Caco-2 (cell line): ENCODE results near the gene SMARCE1. TPM values are rescaled to one million over a fixed set of nuclear protein-coding genes. Genes with fewer than 3 reads are reported as not detected.

Source experiments
- BruUV-seq: library from RNA; stranded (reverse); fragments of 400-500 nt; replicated peaks from 2 replicates; lab custom pipeline; 2021; lab: Mats Ljungman, UMichigan
- CTCF ChIA-PET: fragments of 300-600 bp; sonication (Branson Sonifier 250); formaldehyde crosslinking; loops from one replicate; lab custom pipeline; 2022; ENCODE audit warnings: antibody characterized with exemption; lab: Charles Lee
- POLR2A ChIA-PET: fragments of 300-600 bp; sonication (Branson Sonifier 250); formaldehyde crosslinking; loops from one replicate; lab custom pipeline; 2022; ENCODE audit warnings: antibody characterized with exemption; lab: Charles Lee
- DNase-seq, 2 experiments: peaks; one replicate each; pipeline versions ENCODE4 v3.0.0 to v3.0.0-alpha.2; 2020 to 2022
- H3K27me3 ChIP-seq: replicated peaks from 2 replicates; pipeline ENCODE4 v1.6.0; 2011; ENCODE audit warnings: low read length; ENCODE audit not compliant: control insufficient read depth, insufficient read depth
- H3K36me3 ChIP-seq: 2 replicates; pipeline ENCODE4 v1.5.1; 2011; ENCODE audit warnings: low read length; ENCODE audit not compliant: control insufficient read depth, insufficient read depth
- H3K4me1 ChIP-seq: fragments of 250-450 bp; sonication (Bioruptor Pico); 2 replicates; pipeline ENCODE4 v1.5.1; 2020; ENCODE audit warnings: mild to moderate bottlenecking
- H3K4me3 ChIP-seq: 2 replicates; pipeline ENCODE4 v1.5.1; 2011; ENCODE audit warnings: low read depth, mild to moderate bottlenecking, control low read depth, low read length
- H3K9me3 ChIP-seq: fragments of 250-450 bp; sonication (Bioruptor Pico); 2 replicates; pipeline ENCODE4 v1.5.1; 2020; ENCODE audit warnings: mild to moderate bottlenecking, moderate library complexity
- H3K27ac Mint-ChIP-seq: one replicate; pipeline ENCODE4 v1.8.0; 2022; ENCODE audit warnings: mixed read lengths; ENCODE audit not compliant: unreplicated experiment
- H3K27me3 Mint-ChIP-seq: one replicate; pipeline ENCODE4 v1.8.0; 2022; ENCODE audit warnings: mixed read lengths; ENCODE audit not compliant: insufficient read depth, unreplicated experiment
- H3K36me3 Mint-ChIP-seq: one replicate; pipeline ENCODE4 v1.8.0; 2022; ENCODE audit warnings: mild to moderate bottlenecking, mixed read lengths; ENCODE audit not compliant: insufficient read depth, unreplicated experiment
- H3K4me1 Mint-ChIP-seq: one replicate; pipeline ENCODE4 v1.8.0; 2022; ENCODE audit warnings: low read depth, mixed read lengths; ENCODE audit not compliant: unreplicated experiment
- H3K4me3 Mint-ChIP-seq: one replicate; pipeline ENCODE4 v1.8.0; 2022; ENCODE audit warnings: mild to moderate bottlenecking, moderate library complexity, mixed read lengths; ENCODE audit not compliant: unreplicated experiment
- H3K9me3 Mint-ChIP-seq: one replicate; pipeline ENCODE4 v1.8.0; 2022; ENCODE audit warnings: mixed read lengths; ENCODE audit not compliant: unreplicated experiment
- CTCF ChIP-seq, 2 experiments: fragments of 200-600 bp in 1 of 2; IDR thresholded peaks; 1 replicate in 1 of 2; 2 replicates in 1 of 2; pipeline versions ENCODE4 v1.5.1 to v1.8.0; 2011 to 2022; ENCODE audit warnings: antibody characterized with exemption in 1 of 2, control low read depth in 1 of 2, inconsistent platforms in 1 of 2, low read depth in 1 of 2, low read length in 1 of 2, mild to moderate bottlenecking in 1 of 2, moderate library complexity in 1 of 2; ENCODE audit not compliant: insufficient read depth in 1 of 2, severe bottlenecking in 1 of 2, unreplicated experiment in 1 of 2
- intact Hi-C: fragments of 100-400 bp; cut with micrococcal nuclease; formaldehyde crosslinking; loops from one replicate; pipeline ENCODE4 v1.10.0; 2022; ENCODE audit not compliant: unreplicated experiment
- total RNA-seq: library from RNA; stranded (reverse); gene quantifications from 2 replicates; pipeline ENCODE4 v1.2.3, GENCODE V29; 2022

Gene SMARCE1
- total RNA-seq, 1 experiment from 2014 or later = 126 TPM

- no peak for TF ChIP-seq CTCF (IDR thresholded peaks at IDR 0.05; ENCODE audit: insufficient read depth in 1 of 2, low read depth in 1 of 2, low read length in 1 of 2, severe bottlenecking in 1 of 2, unreplicated experiment in 1 of 2)
- no peaks in the 10 kb centered on the region for H3K9me3 ChIP-seq
- H3K27ac Mint-ChIP-seq = no peak overlapping the region
- H3K9me3 Mint-ChIP-seq = no peaks in the 10 kb centered on the region
- H3K4me3 Mint-ChIP-seq = no peak overlapping the region
- no peak for DNase-seq
- H3K27me3 ChIP-seq = no peaks in the 10 kb centered on the region
- H3K4me1 Mint-ChIP-seq = no peaks in the 10 kb centered on the region
- POLR2A ChIA-PET = no interaction called here
- CTCF ChIA-PET = no interaction called here
- BruUV-seq = no TSS peak
- peaks cover 71% of the 10 kb centered on the region for H3K36me3 Mint-ChIP-seq
- peaks cover 6% of the 10 kb centered on the region for H3K36me3 ChIP-seq
- no peaks in the 10 kb centered on the region for H3K4me1 ChIP-seq
- intact Hi-C loops = no loop called here
- H3K27me3 Mint-ChIP-seq = no peaks in the 10 kb centered on the region
- no peak overlapping the region for H3K4me3 ChIP-seq
Observed at GRCh38 chr17:40637931-40638330, 9.7 kb downstream of the SMARCE1 start.

- no peaks in the 10 kb centered on the region for H3K9me3 ChIP-seq
- Mint-ChIP-seq H3K27me3 (no peaks in the 10 kb centered on the region), H3K36me3 (peaks cover 74% of the 10 kb centered on the region), H3K27ac (no peak overlapping the region), H3K9me3 (no peaks in the 10 kb centered on the region), H3K4me1 (no peaks in the 10 kb centered on the region), H3K4me3 (no peak overlapping the region)
- peaks cover 6% of the 10 kb centered on the region for H3K36me3 ChIP-seq
- no TSS peak for BruUV-seq
- DNase-seq = no peak
- intact Hi-C loops = no loop called here
- no peaks in the 10 kb centered on the region for H3K4me1 ChIP-seq
- CTCF ChIA-PET = no interaction called here
- POLR2A ChIA-PET = no interaction called here
- no peaks in the 10 kb centered on the region for H3K27me3 ChIP-seq
- no peak overlapping the region for H3K4me3 ChIP-seq
- no peak for TF ChIP-seq CTCF (IDR thresholded peaks at IDR 0.05; ENCODE audit: insufficient read depth in 1 of 2, low read depth in 1 of 2, low read length in 1 of 2, severe bottlenecking in 1 of 2, unreplicated experiment in 1 of 2)
Observed at GRCh38 chr17:40633871-40634270, 13.7 kb downstream of the SMARCE1 start.

- H3K9me3 ChIP-seq = no peaks in the 10 kb centered on the region
- H3K4me1 ChIP-seq = no peaks in the 10 kb centered on the region
- peaks cover 6% of the 10 kb centered on the region for H3K36me3 ChIP-seq
- POLR2A ChIA-PET = no interaction called here
- Mint-ChIP-seq H3K9me3 (no peaks in the 10 kb centered on the region), H3K4me3 (no peak overlapping the region), H3K27ac (no peak overlapping the region), H3K36me3 (peaks cover 70% of the 10 kb centered on the region), H3K4me1 (no peaks in the 10 kb centered on the region), H3K27me3 (no peaks in the 10 kb centered on the region)
- H3K27me3 ChIP-seq = no peaks in the 10 kb centered on the region
- intact Hi-C loops = no loop called here
- no peak overlapping the region for H3K4me3 ChIP-seq
- BruUV-seq = no TSS peak
- DNase-seq = no peak
- CTCF ChIA-PET = no interaction called here
- TF ChIP-seq CTCF (IDR thresholded peaks at IDR 0.05; ENCODE audit: insufficient read depth in 1 of 2, low read depth in 1 of 2, low read length in 1 of 2, severe bottlenecking in 1 of 2, unreplicated experiment in 1 of 2) = no peak
Observed at GRCh38 chr17:40632216-40632615, 15.4 kb downstream of the SMARCE1 start.
